Measurements from ENCODE around the gene TSPAN33.

The TSPAN33 gene

GRCh38 chr7:129202058-129202777, 57.7 kb downstream of the TSPAN33 start:
- TF ChIP-seq RAD21 (IDR thresholded peaks at IDR 0.05; ENCODE audit: low read depth) (no peak), ZBTB7A (IDR thresholded peaks at IDR 0.05; ENCODE audit: low read depth) (no peak), CEBPB (IDR thresholded peaks at IDR 0.05) (no peak), CREB1 (IDR thresholded peaks at IDR 0.05; ENCODE audit: low read depth) (no peak), MAX (IDR thresholded peaks at IDR 0.05) (no peak), NFIC (IDR thresholded peaks at IDR 0.05) (no peak), REST (IDR thresholded peaks at IDR 0.05; ENCODE audit: low read depth) (no peak), EGR1 (IDR thresholded peaks at IDR 0.05) (no peak), FOXM1 (IDR thresholded peaks at IDR 0.05; ENCODE audit: borderline replicate concordance, low read depth) (no peak), YY1 (IDR thresholded peaks at IDR 0.05; ENCODE audit: low read depth) (no peak), TCF12 (IDR thresholded peaks at IDR 0.05; ENCODE audit: low read depth) (no peak), USF1 (IDR thresholded peaks at IDR 0.05) (no peak), TAF1 (IDR thresholded peaks at IDR 0.05; ENCODE audit: low read depth) (no peak), TEAD4 (IDR thresholded peaks at IDR 0.05) (no peak)

- TF ChIP-seq TEAD4 (IDR thresholded peaks at IDR 0.05), result no peak
- TF ChIP-seq MAX (IDR thresholded peaks at IDR 0.05), result no peak
- no peak for TF ChIP-seq TCF12 (IDR thresholded peaks at IDR 0.05; ENCODE audit: low read depth)
- no peak for TF ChIP-seq NFIC (IDR thresholded peaks at IDR 0.05)
- no peak for TF ChIP-seq USF1 (IDR thresholded peaks at IDR 0.05)
- TF ChIP-seq TAF1 (IDR thresholded peaks at IDR 0.05; ENCODE audit: low read depth), result no peak
- no peak for TF ChIP-seq YY1 (IDR thresholded peaks at IDR 0.05; ENCODE audit: low read depth)
- no peak for TF ChIP-seq FOXM1 (IDR thresholded peaks at IDR 0.05; ENCODE audit: borderline replicate concordance, low read depth)
- TF ChIP-seq EGR1 (IDR thresholded peaks at IDR 0.05), result no peak
- no peak for TF ChIP-seq CREB1 (IDR thresholded peaks at IDR 0.05; ENCODE audit: low read depth)
Observed at GRCh38 chr7:129203050-129203741, 58.7 kb downstream of the TSPAN33 start.

- TF ChIP-seq FOXM1 (IDR thresholded peaks at IDR 0.05; ENCODE audit: borderline replicate concordance, low read depth), result no peak
- TF ChIP-seq RAD21 (IDR thresholded peaks at IDR 0.05; ENCODE audit: low read depth), result no peak
- TF ChIP-seq EP300 (IDR thresholded peaks at IDR 0.05; ENCODE audit: borderline replicate concordance), result no peak
- no peak for TF ChIP-seq REST (IDR thresholded peaks at IDR 0.05; ENCODE audit: low read depth)
- no peak for TF ChIP-seq USF1 (IDR thresholded peaks at IDR 0.05)
- no peak for TF ChIP-seq YY1 (IDR thresholded peaks at IDR 0.05; ENCODE audit: low read depth)
- no peak for TF ChIP-seq CREB1 (IDR thresholded peaks at IDR 0.05; ENCODE audit: low read depth)
- TF ChIP-seq ZBTB7A (IDR thresholded peaks at IDR 0.05; ENCODE audit: low read depth), result no peak
- no peak for TF ChIP-seq TAF1 (IDR thresholded peaks at IDR 0.05; ENCODE audit: low read depth)
- no peak for TF ChIP-seq CEBPB (IDR thresholded peaks at IDR 0.05)
- no peak for TF ChIP-seq MAX (IDR thresholded peaks at IDR 0.05)
- no peak for TF ChIP-seq TEAD4 (IDR thresholded peaks at IDR 0.05)
- no peak for TF ChIP-seq NFIC (IDR thresholded peaks at IDR 0.05)
- no peak for TF ChIP-seq EGR1 (IDR thresholded peaks at IDR 0.05)
- TF ChIP-seq TCF12 (IDR thresholded peaks at IDR 0.05; ENCODE audit: low read depth), result no peak
Observed at GRCh38 chr7:129205126-129205818, 60.8 kb downstream of the TSPAN33 start.

All from Ishikawa (cell line).